NCI-H345 treated with DMSO at 0.1 percent for 48 hours (cell line): ENCODE results near the gene WDR43.

Experiments
- DNase-seq: peaks from one replicate; lab custom pipeline; 2025; ENCODE audit not compliant: unreplicated experiment; lab: John Stamatoyannopoulos, UW

Gene WDR43

GRCh38 chr2:28991460-28991859, 97.0 kb downstream of the WDR43 start:
- DNase-seq: no peak

GRCh38 chr2:28993206-28993960, 98.9 kb downstream of the WDR43 start:
- no peak for DNase-seq

- no peak for DNase-seq
Observed at GRCh38 chr2:28994074-28994473, 99.6 kb downstream of the WDR43 start.

- DNase-seq: no peak
Observed at GRCh38 chr2:28994679-28995078, 100.2 kb downstream of the WDR43 start.

GRCh38 chr2:28995765-28996750, 101.6 kb downstream of the WDR43 start:
- no peak for DNase-seq

GRCh38 chr2:28997237-28997846, 102.9 kb downstream of the WDR43 start:
- DNase-seq: no peak
